GM18909 (cell line): Measurements from ENCODE around the gene GYG2.
"Not testable (repeated sequence)": the region's sequence is repeated elsewhere in the genome, so short reads cannot be mapped to it uniquely, and the experiment has no call there.

ENCODE experiments used
- ATAC-seq: cut with Tn5 transposase; IDR thresholded peaks from one replicate; pipeline ENCODE4 v1.9.1; 2021; ENCODE audit warnings: mild to moderate bottlenecking; ENCODE audit not compliant: unreplicated experiment, poor library complexity

GYG2 gene

DNA sequence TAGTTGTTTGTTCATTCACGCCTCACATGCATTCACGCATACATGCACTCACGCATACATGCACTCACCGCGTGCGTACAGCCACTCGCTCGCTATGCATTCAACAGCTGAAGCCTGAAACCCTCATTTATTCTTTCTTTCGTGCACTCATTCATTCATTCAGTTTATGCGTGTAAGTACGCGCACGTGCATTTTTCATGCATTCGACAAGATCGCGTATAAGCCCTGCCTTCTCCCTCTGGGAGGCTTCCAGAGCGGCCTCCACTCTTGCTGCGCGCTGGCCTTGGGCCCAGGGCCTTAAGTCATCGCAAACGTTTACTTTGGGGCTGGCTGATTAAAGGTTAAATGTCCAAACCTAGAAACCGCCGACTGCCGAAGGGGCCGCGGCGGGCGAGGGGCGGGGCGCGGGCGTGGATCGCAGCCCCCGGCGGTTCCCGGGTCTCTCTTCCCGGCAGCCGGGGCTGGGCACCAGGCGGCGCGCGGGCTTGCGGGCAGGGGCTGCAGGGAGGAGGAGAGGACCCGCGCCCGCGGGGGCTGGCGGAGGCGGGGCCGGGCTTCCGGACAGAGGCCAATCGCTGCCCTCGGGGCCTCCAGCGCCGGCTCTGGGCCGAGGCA, at the start of gene GYG2:
GYG2 (plus strand) TSS at position 587 of the 615 bp plus-strand sequence. CDS start 1,259 bp downstream, outside the sequence.
- ATAC-seq = no peak

DNA sequence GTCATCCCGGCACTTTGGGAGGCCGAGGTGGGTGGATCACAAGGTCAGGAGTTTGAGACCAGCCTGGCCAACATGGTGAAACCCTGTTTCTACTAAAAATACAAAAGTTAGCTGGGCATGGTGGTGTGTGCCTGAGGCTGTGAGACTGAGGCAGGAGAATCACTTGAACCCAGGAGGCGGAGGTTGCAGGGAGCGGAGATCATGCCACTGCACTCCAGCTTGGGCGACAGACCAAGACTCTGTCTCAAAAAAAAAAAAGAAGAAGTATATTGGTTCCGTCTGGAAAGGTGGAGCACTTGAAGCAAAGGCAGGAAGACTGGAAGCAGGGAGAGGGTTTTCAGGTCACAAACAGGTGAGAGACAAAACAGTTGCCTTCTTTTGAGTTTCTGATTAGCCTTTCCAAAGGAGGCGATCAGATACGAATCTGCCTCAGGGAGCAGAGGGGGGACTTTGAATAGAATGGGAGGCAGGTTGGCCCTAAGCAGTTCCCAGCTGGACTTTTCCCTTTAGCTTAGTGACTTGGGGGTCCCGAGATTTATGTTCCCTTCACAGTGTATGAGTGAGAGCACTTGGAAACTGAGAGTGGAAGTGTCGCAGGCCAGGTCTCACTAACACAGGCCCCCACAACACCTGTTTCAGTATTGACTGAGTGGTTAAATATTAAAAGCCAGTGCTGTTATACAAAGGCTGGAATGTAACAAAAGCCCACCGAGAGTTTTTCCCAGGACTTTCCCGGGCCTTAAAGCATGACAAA, 48.1 kb upstream of the GYG2 start:
- peak; percentile 75 for ATAC-seq

DNA sequence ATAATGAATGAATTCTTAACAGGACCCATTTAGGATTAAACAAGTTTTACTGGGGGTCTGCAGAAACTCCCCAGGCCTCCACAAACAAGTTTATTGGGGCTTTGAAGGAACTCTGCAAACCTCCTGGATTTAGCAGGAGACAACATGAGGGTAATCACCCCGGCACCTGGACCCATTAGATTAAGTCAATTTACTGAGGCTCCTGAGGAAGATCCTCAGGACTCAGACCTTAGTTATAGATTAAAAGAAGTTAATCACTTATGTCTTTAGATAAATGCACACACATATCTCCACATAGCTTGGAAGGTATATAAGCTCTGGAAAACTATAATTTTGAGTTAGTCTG, 47.5 kb upstream of the GYG2 start:
- ATAC-seq = no peak

DNA sequence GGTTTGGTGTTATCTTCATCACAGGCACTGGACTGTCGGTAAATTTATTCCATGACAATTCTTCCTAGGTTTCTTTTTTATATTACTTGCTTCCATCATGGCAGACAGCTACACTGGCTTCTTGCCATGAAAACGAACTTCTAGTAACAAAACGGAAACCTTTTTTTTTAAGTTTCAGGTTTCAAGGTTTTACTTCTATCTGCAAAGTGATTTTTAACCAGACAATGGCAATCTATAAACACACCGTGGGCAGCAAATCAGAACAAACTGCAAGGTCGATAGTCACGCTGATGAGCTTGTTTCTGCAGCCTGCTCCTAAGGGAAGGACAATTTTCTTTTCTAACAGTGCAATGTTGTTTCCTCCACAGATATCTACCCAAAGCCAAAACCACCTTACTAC, 47.0 kb upstream of the GYG2 start:
- no peak for ATAC-seq

DNA sequence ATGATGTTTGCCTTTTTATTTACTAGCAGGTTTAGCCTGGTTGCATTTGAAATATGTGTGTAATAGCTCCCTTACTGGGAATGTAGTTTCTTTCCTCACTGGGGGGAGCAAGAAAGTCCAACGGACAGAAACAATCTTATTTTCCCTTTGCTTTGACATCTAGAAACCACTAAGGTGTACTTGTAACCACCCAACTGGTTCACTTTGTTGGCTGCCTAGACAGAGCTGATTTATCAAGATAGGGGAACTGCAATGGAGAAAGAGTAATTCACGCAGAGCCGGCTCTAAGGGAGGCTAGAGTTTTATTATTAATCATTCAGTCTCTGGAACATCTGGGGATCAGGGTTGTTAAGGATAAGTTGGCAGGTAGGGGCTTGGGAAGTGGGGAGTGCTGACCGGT, 46.6 kb upstream of the GYG2 start:
- ATAC-seq = no peak

DNA sequence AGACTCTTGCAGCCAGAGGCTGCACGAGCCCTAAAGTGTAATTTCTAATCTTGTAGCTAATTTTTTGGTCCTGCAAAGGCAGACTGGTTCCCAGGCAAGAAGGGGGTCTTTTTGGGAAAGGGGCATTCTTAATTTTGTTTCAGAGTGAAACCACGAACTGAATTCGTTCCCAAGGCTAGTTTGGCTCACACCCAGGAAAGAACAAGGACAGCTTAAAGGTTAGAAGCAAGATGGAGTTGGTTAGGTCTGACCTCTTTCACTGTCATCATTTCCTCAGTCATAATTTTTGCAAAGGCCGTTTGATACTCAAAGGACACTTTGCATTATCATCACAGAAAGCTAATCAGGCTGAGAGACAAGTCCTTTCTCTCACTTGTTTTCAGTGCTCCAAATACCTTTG, 46.0 kb upstream of the GYG2 start:
- ATAC-seq = no peak

DNA sequence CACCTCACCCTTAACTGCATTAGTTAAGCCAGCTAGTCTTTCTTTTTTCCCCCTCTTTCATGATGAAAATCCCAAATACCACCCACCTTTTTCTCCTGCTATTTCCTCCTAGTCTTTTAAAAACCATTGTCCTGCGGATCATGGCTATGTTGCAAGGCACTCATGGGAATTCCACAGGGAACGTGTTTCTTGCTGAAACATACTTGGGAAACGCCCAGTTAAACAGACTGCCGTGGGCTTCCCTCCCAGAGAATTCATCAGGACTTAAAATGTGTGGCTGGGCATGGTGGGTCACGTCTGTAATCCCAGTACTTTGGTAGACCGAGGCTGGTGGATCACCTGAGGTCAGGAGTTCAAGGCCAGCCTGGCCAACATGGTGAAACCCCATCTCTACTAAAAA, 44.7 kb upstream of the GYG2 start:
- no peak for ATAC-seq

DNA sequence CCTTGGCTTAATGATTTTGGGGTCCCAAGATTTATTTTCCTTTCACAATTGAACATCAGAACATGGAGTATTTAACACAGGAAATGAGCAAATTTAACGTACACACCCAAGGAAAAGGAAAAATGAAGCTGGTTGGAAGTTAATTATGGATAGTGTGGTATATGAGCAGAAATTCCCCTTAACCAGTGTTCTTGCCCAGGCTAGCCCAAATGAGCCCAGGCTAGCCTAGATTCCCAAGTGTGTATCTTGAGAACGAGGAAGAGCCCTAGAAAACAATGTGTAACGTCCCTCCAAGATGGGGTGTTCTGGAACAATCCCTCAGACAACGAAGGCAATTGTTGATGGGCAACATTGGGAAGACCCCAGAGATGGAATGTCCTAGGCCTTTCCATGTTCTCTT, 43.2 kb upstream of the GYG2 start:
- ATAC-seq = no peak

DNA sequence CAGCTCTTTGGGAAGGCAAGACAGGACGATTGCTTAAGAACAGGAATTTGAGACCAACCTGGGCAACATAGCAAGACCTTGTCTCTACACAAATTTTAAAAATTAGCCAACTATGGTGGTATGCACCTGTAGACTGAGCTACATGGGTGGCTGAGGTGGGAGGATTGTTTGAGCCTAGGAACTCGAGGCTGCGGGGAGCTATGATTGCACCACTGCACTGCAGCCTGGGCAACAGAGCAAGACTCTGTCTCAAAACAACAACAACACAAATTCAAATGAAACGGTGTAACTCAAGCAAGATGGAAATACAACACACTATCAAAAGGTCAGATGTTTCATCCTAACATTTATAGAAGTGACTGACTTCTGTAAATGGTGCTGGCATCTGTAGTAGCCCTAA, 39.8 kb upstream of the GYG2 start:
- no peak for ATAC-seq

DNA sequence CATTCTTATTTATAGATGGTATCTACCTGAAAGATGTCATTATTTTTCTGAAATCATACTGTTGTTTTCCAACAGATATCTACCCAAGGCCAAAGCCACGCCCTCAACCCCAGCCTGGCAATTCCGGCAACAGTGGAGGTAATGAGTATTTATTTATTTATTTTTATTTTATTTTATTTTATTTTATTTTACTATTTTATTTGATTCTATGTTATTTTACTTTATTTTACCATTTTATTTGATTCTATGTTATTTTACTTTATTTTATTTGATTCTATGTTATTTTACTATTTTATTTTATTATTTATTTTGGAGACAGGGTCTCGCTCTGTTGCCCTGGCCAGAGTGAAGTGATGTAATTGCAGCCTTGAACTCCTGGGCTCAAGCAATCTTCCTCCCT, 39.2 kb upstream of the GYG2 start:
- no peak for ATAC-seq

DNA sequence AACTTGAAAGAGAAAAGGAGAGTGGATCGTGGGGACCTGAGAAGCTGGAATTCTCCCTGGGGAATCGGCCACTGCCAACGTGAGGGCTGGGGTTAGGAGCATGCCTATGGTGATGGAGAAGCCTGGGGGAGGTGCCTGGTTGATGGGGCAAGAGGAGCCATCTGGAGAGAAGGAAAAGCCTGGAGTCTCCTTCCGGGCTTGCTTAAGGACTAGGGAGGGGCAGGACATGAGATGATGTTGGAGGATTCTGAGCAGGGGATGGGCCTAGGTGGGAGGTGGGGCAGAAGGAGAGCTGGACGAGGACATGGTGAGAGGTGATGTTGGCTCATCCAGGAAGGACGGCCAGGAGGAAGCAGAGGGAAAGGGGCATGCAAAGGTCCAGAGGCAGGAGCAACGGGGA, 35.0 kb upstream of the GYG2 start:
- no peak for ATAC-seq

DNA sequence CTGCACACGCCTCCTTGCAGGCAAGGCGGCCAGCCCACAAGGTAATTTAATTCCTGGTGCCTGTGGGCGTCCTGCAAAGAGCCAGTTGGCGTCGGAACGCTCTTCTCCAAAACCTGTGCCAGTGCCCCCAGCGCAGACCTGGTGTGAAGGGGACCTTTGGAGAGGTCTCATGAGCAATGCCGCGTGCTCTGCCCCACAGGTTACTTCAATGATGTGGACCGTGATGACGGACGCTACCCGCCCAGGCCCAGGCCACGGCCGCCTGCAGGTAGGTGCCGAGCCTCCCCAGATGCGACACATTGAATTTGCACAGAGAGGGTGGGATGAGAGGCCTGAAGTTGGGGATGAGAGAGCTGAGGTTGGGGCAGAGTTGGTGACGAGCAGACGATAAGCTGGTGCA, 34.4 kb upstream of the GYG2 start:
- no peak for ATAC-seq

DNA sequence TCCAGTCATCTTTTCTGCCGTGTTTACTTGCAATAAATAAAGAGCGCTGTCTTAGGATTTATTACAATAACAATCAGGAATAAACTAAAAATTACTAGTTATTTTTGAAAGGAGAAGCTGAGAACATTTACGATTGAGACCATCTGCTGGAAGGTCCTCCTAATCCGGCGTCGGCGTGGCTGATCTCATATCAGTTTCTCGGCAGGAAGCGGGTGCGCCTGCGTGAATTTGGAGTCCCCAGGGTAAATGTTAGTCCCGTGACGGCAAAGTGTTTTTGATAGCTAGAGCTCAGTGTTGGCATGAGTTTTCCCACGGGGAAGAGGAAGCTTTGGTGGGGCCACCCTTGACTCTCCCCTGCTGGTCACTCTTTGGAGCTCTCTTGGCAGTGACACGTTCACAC, 31.9 kb upstream of the GYG2 start:
- ATAC-seq = not testable (repeated sequence)

DNA sequence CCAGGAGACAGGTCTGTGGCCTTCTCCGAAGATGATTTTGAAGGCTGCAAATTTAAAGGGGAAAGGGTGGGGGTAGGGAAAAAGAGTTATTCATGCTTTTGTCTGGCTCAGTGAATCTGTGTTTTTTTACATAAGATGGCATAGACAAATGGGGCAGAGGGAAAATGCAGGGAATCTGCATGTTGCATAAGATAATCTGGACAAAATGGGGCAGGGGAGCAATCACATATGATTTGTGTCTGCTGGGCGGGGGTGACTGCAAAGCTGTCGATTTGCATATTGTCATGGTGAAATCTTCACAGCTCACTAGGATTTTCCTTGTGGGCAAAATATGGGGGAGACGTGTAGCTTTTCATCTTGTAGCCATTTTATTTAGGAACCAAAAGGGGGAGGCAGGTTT, 29.4 kb upstream of the GYG2 start:
- ATAC-seq = no peak

DNA sequence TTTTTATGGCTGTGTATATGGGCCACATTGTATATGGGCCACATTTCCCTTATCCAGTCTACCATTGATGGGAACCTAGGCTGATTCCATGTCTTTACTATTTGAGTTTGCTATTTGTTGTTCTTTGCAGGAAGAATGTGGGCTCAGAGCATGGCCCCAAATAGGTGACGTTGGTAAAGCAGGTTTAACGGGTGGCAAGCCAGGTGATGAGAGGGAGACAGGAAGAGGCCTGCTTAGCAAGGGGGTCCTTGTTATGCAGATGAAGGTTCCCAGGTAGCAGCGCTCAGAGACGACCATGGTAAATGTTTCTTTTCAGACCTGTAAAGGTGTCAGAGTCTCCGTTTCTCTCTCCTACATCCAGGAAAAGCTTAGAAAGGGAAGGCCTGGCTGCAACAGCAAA, 28.8 kb upstream of the GYG2 start:
- ATAC-seq = not testable (repeated sequence)

DNA sequence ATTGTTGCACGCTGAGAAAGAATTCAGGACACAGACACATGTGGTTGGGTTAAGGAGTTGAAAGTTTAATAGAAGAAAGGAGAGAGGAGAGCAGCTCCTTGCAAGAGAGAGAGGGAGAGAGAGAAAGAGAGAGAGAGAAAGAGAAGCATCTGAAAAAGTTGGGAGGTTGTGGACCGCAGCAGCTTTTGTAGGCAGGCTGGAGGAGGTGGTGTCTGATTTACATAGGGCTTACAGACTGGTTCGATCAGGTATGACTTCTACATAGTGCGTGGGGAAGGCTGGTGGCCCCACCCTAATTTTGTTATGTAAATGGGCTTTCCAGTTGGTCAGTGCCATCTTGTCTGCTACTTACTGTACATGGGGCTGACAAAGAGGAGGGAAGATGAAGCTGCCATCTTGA, 27.5 kb upstream of the GYG2 start:
- ATAC-seq = no peak

DNA sequence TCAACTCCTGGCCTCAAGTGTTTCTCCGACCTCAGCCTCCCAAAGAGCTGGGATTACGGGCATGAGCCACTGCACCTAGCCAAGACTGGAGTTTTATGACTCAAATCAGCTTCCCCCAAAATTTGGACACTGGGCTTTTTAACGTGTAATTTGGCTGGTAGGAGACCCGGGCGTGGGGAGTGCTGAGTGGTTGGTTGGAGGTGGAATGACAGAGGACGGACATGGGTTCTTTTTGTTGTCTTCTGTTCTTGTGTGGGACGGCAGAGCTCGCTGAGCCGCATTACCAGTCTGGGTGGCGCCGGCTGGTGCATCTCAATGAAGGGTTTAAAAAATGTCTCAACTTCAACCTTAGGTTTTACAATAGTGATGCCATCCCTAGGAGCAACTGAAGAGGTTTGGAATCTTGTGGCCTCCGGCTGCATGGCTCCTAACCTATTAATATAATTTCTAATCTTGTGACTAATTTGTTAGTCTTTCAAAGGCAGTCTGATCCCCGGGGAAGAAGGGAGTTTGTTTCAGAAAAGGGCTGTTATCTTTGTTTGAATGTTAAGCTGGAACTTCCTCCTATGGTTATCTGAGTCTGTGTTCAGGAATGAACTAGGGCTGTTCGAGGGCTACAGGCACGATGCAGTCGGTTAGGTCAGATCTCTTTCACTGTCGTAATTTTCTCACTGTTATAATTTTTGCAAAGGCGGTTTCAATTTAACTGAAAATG, 26.2 kb upstream of the GYG2 start:
- not testable (repeated sequence) for ATAC-seq

DNA sequence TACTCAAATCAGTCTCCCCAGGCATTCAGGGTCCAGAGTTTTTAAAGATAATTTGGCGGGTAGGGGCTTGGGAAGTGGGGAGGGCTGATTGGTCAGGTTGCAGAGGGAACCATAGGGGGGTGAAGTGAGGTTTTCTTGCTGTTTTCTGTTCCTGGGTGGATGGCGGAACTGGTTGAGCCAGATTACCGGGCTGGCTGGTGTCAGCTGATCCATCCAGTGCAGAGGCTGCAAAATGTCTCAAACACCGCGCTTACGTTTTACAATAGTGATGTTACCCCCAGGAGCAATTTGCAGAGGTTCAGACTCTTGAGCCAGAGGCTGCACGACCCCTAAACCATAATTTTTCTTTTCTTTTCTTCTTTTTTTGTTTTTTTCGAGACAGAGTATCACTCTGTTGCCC, 25.2 kb upstream of the GYG2 start:
- not testable (repeated sequence) for ATAC-seq

DNA sequence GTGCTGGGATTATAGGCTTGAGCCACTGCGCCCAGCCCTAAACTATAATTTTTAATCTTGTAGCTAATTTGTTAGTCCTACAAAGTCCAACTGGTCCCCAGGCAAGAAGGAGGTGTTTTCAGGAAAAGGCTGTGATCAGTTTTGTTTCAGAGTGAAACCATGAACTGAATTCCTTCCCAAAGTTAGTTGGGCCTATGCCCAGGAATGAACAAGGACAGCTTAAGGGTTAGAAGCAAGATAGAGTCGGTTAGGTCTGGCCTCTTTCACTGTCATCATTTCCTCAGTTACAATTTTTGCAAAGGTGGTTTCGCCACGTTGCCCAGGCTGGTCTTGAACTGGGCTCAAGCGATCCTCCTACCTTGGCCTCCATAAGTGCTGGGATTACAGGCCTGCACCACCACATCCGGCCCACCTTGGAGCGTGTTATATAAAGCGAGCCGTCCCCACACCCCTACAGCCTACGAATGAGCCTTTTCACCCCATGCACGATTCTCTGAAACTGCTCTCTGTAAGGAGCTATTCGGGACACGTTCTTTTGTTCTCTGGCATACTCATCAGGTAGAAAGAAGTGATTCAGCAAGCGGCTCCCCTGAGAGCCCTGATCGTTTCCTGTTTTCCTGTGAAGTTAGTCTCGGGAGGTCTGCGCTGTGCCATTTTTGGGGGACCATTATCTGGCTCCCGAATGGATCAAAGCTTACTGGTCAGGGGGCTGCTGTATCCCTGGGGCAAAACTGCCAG, 24.5 kb upstream of the GYG2 start:
- not testable (repeated sequence) for ATAC-seq

DNA sequence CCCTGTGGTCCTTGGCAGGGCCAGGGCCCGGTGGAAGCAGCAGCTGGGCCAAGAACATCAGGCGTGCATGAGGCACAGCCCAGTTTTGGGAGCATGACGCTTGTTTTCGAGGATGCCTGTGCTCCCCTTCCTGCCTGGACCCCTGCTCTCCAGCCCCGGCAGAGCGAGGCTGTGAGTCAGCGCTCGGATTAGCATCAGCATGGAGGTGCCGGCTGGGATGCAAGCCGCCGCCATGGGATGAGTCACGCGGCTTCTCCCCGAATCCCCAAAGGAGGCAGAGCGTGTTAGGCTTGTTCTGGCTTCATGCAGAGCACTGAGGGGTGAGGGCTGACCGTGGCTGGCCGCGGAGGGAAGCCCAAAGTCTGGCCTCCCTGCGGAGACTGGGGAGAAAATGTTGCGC, 23.9 kb upstream of the GYG2 start:
- not testable (repeated sequence) for ATAC-seq

DNA sequence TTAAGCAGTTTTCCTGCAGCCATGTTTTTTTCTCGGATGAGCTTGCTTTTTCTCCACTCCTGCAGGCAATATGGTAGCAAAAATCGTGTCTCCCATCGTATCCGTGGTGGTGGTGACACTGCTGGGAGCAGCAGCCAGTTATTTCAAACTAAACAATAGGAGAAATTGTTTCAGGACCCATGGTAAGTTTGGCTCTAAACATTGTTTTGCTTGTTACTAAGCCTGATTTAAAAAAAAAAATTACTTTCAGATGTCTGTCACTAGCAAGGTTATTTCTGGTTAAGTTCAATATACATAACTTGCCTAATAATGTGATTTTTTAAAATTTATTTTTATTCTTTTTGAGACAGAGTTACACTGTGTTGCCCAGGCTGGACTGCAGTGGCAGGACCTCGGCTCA, 17.5 kb upstream of the GYG2 start:
- no peak for ATAC-seq
